Right lobe of liver (tissue), 4 donors: Measurements from ENCODE around the gene AUH.

Experiments used
- CTCF ChIP-seq, 4 donors: fragments of 200-600 bp in 3 of 4; fragments of 450-650 bp in 1 of 4; IDR thresholded peaks; one replicate each; pipeline versions ENCODE4 v1.5.1 to v1.8.0; 2016 to 2022; ENCODE audit warnings: antibody characterized with exemption in 4 of 4, mild to moderate bottlenecking in 2 of 4
- POLR2A ChIP-seq: fragments of 450-650 bp; IDR thresholded peaks from one replicate; pipeline ENCODE4 v1.6.1; 2017; ENCODE audit warnings: antibody characterized with exemption, mild to moderate bottlenecking
- donor health status: DM: no; HTN: no; CAD: no.
- donor health status: DM: no; HTN: no; CAD: no.
- donor health status: DM: no; HTN: yes; CAD: no.

- TF ChIP-seq CTCF (IDR thresholded peaks at IDR 0.05) (no peak), POLR2A (peak; percentile 77)
Measured at GRCh38 chr9:91210318-91210717, 151.4 kb downstream of the AUH start.
